ENCODE measurements around the gene ANKS6. TPM values are rescaled to one million over a fixed set of nuclear protein-coding genes. Genes with fewer than 3 reads are reported as not detected.

ANKS6 gene
- total and polyA plus RNA-seq, 10 of the 15 experiments (the other 5 are each of a cell fraction or from before 2014, with no cell fraction given) = 2.0 to 16.2 (median 6.1) TPM

GRCh38 chr9:98822661-98823060, 26.3 kb upstream of the ANKS6 start:
- no TSS peak for BruUV-seq (replicated peaks)
- intact Hi-C loops (cut with micrococcal nuclease; ENCODE audit: unreplicated experiment) (no loop called here), in situ Hi-C loops (cut with MboI) (no loop called here)
- ATAC-seq (no peak), DNase-seq (ENCODE audit: low read depth, low spot score) (no peak), FAIRE-seq (no peak)
- Histone ChIP-seq H3K9ac (ENCODE audit: control insufficient read depth, insufficient read depth, low read length) (no peak overlapping the region), H3K4me2 (ENCODE audit: control insufficient read depth, insufficient read depth) (no peak overlapping the region), H3K27ac (ENCODE audit: control insufficient read depth, insufficient read depth) (no peak overlapping the region), H2AFZ (ENCODE audit: control insufficient read depth, low read depth, low read length) (no peak overlapping the region), H3K79me2 (ENCODE audit: control insufficient read depth, insufficient read depth, low read length) (no peaks in the 10 kb centered on the region), H3K4me1 (ENCODE audit: control insufficient read depth, insufficient read depth, low read length) (no peaks in the 10 kb centered on the region), H3K4me3 (no peak overlapping the region), H4K20me1 (ENCODE audit: control insufficient read depth, insufficient read depth) (no peaks in the 10 kb centered on the region), H3K27me3 (replicated peaks in 1 of 2; ENCODE audit: control insufficient read depth in 2 of 2, insufficient read depth in 2 of 2, low read length in 1 of 2) (no peaks in the 10 kb centered on the region), H3K36me3 (ENCODE audit: control insufficient read depth in 2 of 2, insufficient read depth in 2 of 2, low read length in 1 of 2) (no peaks in the 10 kb centered on the region), H3K9me3 (replicated peaks; ENCODE audit: control insufficient read depth, insufficient read depth, low read length) (no peaks in the 10 kb centered on the region)
- ChIA-PET CTCF (interaction anchor here (0.6 kb wide), 1 partner anchor 127 kb away, joined by 3 read pairs; no protein-coding TSS in a partner anchor), POLR2A (interaction anchor here (0.6 kb wide), 1 partner anchor 65 kb away, joined by 4 read pairs; no protein-coding TSS in a partner anchor), RAD21 (ENCODE audit: unreplicated experiment) (no interaction called here), SMC1A (ENCODE audit: uncharacterized antibody, unreplicated experiment) (no interaction called here)
- no peak for TF ChIP-seq FOXK2 (IDR thresholded peaks at IDR 0.05)
- 28% methylated on average over 6 of the region's 6 CpGs for WGBS (ENCODE audit: insufficient coverage, insufficient replicate concordance, low lambda C conversion rate, missing lambda C conversion rate)

GRCh38 chr9:98821831-98822230, 25.5 kb upstream of the ANKS6 start:
- intact Hi-C loops (cut with micrococcal nuclease; ENCODE audit: unreplicated experiment) = no loop called here
- no peak overlapping the region for H3K27ac ChIP-seq (ENCODE audit: control insufficient read depth, insufficient read depth)
- H3K4me1 ChIP-seq (ENCODE audit: control insufficient read depth, insufficient read depth, low read length) = no peaks in the 10 kb centered on the region
- no peak overlapping the region for H2AFZ ChIP-seq (ENCODE audit: control insufficient read depth, low read depth, low read length)
- no peaks in the 10 kb centered on the region for H3K36me3 ChIP-seq (ENCODE audit: control insufficient read depth in 2 of 2, insufficient read depth in 2 of 2, low read length in 1 of 2)
- 100% methylated on average over 2 of the region's 2 CpGs for WGBS (ENCODE audit: insufficient coverage, insufficient replicate concordance, low lambda C conversion rate, missing lambda C conversion rate)
- no TSS peak for BruUV-seq (replicated peaks)
- ChIA-PET POLR2A (no interaction called here), SMC1A (ENCODE audit: uncharacterized antibody, unreplicated experiment) (no interaction called here), CTCF (interaction anchor here (0.6 to 1.1 kb wide), 2 partner anchors 46 to 128 kb away, joined by 3 read pairs; no protein-coding TSS in a partner anchor), RAD21 (ENCODE audit: unreplicated experiment) (no interaction called here)
- in situ Hi-C loops (cut with MboI) = no loop called here
- no peaks in the 10 kb centered on the region for H3K27me3 ChIP-seq (replicated peaks in 1 of 2; ENCODE audit: control insufficient read depth in 2 of 2, insufficient read depth in 2 of 2, low read length in 1 of 2)
- no peak overlapping the region for H3K4me3 ChIP-seq
- ATAC-seq = no peak
- DNase-seq (ENCODE audit: low read depth, low spot score) = no peak
- no peaks in the 10 kb centered on the region for H3K79me2 ChIP-seq (ENCODE audit: control insufficient read depth, insufficient read depth, low read length)
- H3K9ac ChIP-seq (ENCODE audit: control insufficient read depth, insufficient read depth, low read length) = no peak overlapping the region
- H3K9me3 ChIP-seq (replicated peaks; ENCODE audit: control insufficient read depth, insufficient read depth, low read length) = no peaks in the 10 kb centered on the region
- no peak overlapping the region for H3K4me2 ChIP-seq (ENCODE audit: control insufficient read depth, insufficient read depth)
- FAIRE-seq = no peak
- no peaks in the 10 kb centered on the region for H4K20me1 ChIP-seq (ENCODE audit: control insufficient read depth, insufficient read depth)
- TF ChIP-seq SREBF1 (IDR thresholded peaks at IDR 0.05; ENCODE audit: low read length) (no peak), NFXL1 (IDR thresholded peaks at IDR 0.05; ENCODE audit: borderline replicate concordance) (no peak), CTCF (IDR thresholded peaks at IDR 0.05 in 2 of 3, conservative IDR thresholded peaks at IDR 0.05 in 1 of 3; ENCODE audit: control insufficient read depth in 2 of 3, extremely low read depth in 1 of 3, insufficient read depth in 1 of 3, low read depth in 3 of 3, low read length in 3 of 3) (no peak), NR2C1 (IDR thresholded peaks at IDR 0.05) (no peak), SKIL (IDR thresholded peaks at IDR 0.05; ENCODE audit: low read depth, poor library complexity, severe bottlenecking) (no peak), NFYA (IDR thresholded peaks at IDR 0.05; ENCODE audit: borderline replicate concordance, low read depth, low read length) (no peak), SREBF2 (IDR thresholded peaks at IDR 0.05; ENCODE audit: low read length) (no peak), ATF7 (IDR thresholded peaks at IDR 0.05; ENCODE audit: low read depth) (no peak), MYB (IDR thresholded peaks at IDR 0.05; ENCODE audit: borderline replicate concordance, low read depth, low read length) (no peak), SP1 (IDR thresholded peaks at IDR 0.05; ENCODE audit: low read depth, low read length) (no peak), TCF3 (IDR thresholded peaks at IDR 0.05; ENCODE audit: borderline replicate concordance, insufficient read depth, low read depth, low read length) (no peak)
- TF ChIP-seq, protein P1, sequence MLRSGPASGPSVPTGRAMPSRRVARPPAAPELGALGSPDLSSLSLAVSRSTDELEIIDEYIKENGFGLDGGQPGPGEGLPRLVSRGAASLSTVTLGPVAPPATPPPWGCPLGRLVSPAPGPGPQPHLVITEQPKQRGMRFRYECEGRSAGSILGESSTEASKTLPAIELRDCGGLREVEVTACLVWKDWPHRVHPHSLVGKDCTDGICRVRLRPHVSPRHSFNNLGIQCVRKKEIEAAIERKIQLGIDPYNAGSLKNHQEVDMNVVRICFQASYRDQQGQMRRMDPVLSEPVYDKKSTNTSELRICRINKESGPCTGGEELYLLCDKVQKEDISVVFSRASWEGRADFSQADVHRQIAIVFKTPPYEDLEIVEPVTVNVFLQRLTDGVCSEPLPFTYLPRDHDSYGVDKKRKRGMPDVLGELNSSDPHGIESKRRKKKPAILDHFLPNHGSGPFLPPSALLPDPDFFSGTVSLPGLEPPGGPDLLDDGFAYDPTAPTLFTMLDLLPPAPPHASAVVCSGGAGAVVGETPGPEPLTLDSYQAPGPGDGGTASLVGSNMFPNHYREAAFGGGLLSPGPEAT (IDR thresholded peaks at IDR 0.05; ENCODE audit: low read depth) = no peak
